ENCODE data around the gene DLG3.

The DLG3 gene

GRCh38 chrX:70426286-70427278 lies 18.1 kb upstream of the DLG3 start:
- Histone ChIP-seq H3K4me3 (ENCODE audit: low read depth, low read length) (no peak overlapping the region), H3K27ac (no peak overlapping the region), H3K27me3 (replicated peaks) (no peaks in the 10 kb centered on the region), H3K36me3 (replicated peaks) (no peaks in the 10 kb centered on the region)
- in situ Hi-C loops (cut with HindIII; ENCODE audit: low pct_ligation_motif_present, low sequenced_read_pairs), result no loop called here
- DNase-seq, result no peak
- TF ChIP-seq CTCF (IDR thresholded peaks at IDR 0.05; ENCODE audit: low read depth, low read length, missing control alignments), result no peak

- DNase-seq, result no peak
- Histone ChIP-seq H3K36me3 (replicated peaks) (no peaks in the 10 kb centered on the region), H3K4me3 (ENCODE audit: low read depth, low read length) (no peak overlapping the region), H3K27me3 (replicated peaks) (no peaks in the 10 kb centered on the region), H3K27ac (no peak overlapping the region)
- no peak for TF ChIP-seq CTCF (IDR thresholded peaks at IDR 0.05; ENCODE audit: low read depth, low read length, missing control alignments)
- in situ Hi-C loops (cut with HindIII; ENCODE audit: low pct_ligation_motif_present, low sequenced_read_pairs), result no loop called here
Observed at GRCh38 chrX:70427365-70427764, 17.3 kb upstream of the DLG3 start.

- in situ Hi-C loops (cut with HindIII; ENCODE audit: low pct_ligation_motif_present, low sequenced_read_pairs), result no loop called here
- TF ChIP-seq CTCF (IDR thresholded peaks at IDR 0.05; ENCODE audit: low read depth, low read length, missing control alignments), result no peak
- no peak overlapping the region for H3K27ac ChIP-seq
- no peaks in the 10 kb centered on the region for H3K36me3 ChIP-seq (replicated peaks)
- H3K27me3 ChIP-seq (replicated peaks), result no peaks in the 10 kb centered on the region
- no peak for DNase-seq
- no peak overlapping the region for H3K4me3 ChIP-seq (ENCODE audit: low read depth, low read length)
Observed at GRCh38 chrX:70429759-70430158, 14.9 kb upstream of the DLG3 start.

GRCh38 chrX:70432936-70433847 lies 11.4 kb upstream of the DLG3 start:
- Histone ChIP-seq H3K4me3 (ENCODE audit: low read depth, low read length) (peak overlapping the region; percentile 74), H3K27me3 (replicated peaks) (no peaks in the 10 kb centered on the region)

GRCh38 chrX:70433848-70434351 lies 10.7 kb upstream of the DLG3 start:
- Histone ChIP-seq H3K27ac (peak overlapping the region; percentile 21), H3K27me3 (replicated peaks) (no peaks in the 10 kb centered on the region), H3K4me3 (ENCODE audit: low read depth, low read length) (peak overlapping the region; percentile 74), H3K36me3 (replicated peaks) (no peaks in the 10 kb centered on the region)
- TF ChIP-seq CTCF (IDR thresholded peaks at IDR 0.05; ENCODE audit: low read depth, low read length, missing control alignments), result peak; percentile 74
- DNase-seq, result no peak
- in situ Hi-C loops (cut with HindIII; ENCODE audit: low pct_ligation_motif_present, low sequenced_read_pairs), result no loop called here

More at GRCh38 chrX:70432936-70433847, 11.4 kb upstream of the DLG3 start:
- in situ Hi-C loops (cut with HindIII; ENCODE audit: low pct_ligation_motif_present, low sequenced_read_pairs), result no loop called here
- no peak for TF ChIP-seq CTCF (IDR thresholded peaks at IDR 0.05; ENCODE audit: low read depth, low read length, missing control alignments)
- no peak for DNase-seq
- H3K27ac ChIP-seq, result no peak overlapping the region
- no peaks in the 10 kb centered on the region for H3K36me3 ChIP-seq (replicated peaks)

All from brain microvascular endothelial cell (primary cell).